NCI-H2081 treated with DMSO at 0.1 percent for 48 hours (cell line): ENCODE measurements around the gene TTC39A.

ENCODE experiments used
- DNase-seq: peaks from one replicate; lab custom pipeline; 2025; lab: John Stamatoyannopoulos, UW

TTC39A gene

DNA sequence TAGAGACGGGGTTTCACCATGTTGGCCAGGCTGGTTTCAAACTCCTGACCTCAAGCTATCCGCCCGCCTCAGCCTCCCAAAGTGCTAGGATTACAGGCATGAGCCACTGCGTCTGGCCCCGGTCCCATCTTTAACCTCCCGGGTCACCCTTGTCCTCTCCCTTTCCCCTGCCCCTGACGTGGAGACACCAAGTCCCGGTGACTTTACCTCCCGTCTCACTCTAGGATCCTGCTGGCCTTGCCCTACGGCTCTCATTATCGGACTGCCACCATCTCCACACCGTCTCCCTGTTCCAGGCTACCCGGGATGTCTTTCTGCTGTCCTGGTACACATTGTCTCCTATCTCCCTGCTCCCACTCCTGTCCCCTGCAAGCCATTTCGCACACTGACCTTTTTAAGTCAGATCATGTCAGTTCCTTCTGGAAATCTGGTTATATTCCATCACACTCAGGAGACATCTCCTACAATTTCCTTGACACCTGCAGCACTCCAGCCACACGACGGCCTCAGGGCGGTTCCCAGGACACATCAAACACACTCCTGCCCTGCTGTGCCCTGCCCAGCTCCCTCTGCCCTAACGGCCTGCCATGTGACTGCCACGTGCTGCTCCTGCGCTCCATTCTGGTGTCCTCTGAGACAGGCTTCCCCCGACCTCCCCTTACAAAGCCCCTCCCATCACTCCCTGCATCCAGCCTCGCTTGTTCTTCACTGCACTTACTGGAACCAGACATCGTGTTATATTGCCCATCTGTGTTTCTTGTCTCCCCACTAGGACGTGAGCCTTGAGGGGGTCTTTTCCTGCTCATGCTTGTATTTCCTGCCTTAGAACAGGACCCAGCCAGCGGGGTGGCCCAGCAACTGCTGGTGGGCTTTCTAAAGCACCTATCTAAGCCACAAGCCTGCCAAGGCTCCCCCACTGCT, 32.7 kb downstream of the TTC39A start:
- DNase-seq, result no peak

DNA sequence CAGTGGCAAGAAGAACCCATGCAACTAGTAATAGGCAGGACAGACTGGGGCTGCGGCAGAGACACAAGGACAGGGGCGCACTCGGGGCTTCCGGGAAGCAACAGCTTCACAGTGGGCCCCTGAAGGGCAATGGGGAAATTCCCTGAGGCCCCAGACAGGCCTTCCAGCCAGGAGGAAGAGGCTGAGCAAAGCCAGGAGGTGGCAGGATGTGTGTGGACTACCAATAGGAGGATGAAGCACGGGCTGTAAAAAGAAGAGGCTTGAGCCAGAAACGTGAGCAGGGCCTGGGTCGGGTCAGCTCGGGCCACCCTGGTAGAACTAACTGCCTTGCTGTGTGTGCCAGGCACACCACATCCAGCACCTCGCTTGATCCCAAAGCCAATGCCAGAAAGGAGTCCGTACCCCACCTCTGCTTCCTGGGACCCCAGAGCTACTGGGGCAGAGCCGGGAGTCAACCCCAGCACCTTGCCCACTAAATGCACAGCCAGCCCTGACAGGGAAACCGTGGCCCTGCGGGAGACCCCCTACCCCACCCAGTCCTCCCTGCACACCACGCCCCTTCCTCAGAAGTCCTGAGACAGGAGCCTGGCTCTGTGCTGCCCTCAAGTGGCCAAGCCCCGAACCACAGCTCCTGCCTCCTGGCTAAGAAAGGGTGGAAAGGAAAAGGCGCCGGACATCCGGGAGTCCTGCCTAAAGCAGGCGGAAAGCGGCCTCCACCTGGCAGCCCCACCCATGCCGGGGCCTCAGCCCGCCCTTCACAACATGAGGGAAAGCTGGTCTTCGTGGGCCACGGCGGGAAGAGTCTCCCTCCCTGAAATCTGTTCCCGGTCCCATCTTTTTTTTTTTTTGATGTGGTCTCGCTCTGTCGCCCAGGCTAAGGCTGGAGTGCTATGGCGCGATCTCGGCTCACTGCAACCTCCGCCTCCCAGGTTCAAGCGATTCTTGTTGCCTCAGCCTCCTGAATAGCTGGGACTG, 33.7 kb downstream of the TTC39A start:
- DNase-seq, result peak; percentile 54

DNA sequence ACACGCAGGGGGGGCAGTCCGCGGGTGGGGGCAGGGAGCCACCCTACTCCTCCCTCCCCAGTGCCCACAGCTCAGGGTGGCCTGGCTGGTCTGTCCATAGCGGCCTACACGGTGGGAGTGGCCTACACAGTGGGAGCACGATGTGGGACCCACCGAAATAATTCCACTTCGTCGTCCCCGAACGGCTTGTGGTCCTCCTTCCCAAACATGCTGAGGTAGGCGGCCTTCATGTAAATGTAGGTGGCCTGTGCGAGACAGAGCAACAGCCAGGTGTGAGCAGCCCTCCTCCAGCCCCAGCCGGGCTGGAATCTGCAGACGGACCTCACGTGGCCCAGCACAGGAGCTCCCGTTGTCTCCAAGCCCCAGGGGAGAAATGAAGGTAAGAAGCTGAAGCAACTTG, 34.4 kb downstream of the TTC39A start:
- DNase-seq, result no peak

GRCh38 chr1:51294566-51295184, 35.7 kb downstream of the TTC39A start:
- no peak for DNase-seq

GRCh38 chr1:51293898-51294515, 36.4 kb downstream of the TTC39A start:
- DNase-seq, result no peak

DNA sequence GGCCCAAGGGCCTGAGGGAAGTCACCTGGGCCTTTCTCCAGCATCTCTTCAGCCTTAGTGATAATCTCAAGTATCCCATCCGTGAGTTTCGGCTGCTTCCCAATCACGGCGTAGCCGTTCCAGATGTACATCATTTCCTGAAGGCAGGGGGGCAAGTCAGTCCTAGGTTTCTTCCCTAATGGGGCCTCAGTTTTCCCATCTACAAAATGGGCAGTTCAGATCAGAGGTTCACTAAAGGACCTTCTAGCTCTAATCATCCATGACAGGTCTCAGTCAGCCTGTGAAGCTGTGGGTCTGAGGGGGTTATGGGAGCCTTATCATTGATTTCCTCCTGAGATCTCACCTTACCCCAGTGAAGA, 39.9 kb downstream of the TTC39A start:
- DNase-seq, result no peak

GRCh38 chr1:51289676-51290488, 40.5 kb downstream of the TTC39A start:
- DNase-seq, result no peak

DNA sequence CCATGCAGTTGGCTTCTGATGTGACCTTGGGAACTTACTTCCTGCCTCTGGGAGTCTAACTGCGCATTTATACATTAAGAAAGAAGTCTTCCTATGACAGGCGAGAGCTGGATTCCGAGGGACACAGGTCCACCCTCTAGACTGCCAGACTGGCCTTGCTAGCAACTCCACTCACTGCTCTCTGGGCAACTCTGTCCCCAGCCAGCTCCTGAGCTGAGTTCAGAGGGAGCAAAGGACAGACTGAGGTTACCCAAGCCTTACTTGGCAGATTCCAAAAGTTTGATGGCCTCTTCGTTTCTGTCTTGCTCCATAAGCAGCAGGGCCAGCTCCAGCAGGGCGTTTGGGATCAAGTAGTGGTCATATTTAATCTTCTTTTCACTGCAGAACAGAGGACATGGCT, 41.8 kb downstream of the TTC39A start:
- DNase-seq, result no peak

DNA sequence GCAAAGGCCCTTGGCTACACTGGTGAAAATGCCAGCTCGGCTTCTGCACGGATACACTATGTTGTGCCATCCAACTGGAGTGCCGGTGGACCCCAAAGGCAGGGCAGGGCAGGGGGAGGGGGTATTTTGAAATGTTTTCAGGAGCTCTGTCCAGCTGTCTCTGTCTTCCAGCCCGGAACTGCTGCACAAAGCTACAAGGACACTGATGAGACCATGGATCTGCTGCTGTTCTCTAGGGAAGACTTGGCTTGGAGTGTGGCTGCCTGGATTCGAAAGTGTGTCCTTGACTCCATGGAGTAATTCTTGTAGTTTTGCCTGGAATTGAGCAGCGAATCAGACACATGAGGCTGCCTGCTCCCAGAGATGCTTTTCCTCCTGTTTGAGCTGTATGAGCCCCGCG, 42.4 kb downstream of the TTC39A start:
- DNase-seq, result no peak

DNA sequence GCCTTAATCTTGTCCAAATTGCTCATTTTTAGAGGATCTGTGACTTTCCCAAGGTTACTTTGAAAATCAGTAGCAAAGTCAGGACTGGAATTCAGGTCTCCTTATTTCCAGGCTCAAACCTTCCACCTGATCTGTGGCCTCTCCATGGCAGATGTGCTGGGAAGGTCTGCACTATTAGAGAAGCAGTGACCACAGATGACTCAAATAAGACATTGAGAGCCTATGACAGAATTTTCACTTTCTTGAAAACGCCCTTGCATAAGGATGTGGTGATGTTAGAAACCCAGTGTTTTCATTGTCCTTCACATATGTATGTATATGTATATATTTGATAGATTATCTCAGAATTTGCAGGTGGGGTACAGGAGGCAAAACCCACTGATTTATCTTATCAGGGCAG, 45.3 kb downstream of the TTC39A start:
- DNase-seq, result no peak

DNA sequence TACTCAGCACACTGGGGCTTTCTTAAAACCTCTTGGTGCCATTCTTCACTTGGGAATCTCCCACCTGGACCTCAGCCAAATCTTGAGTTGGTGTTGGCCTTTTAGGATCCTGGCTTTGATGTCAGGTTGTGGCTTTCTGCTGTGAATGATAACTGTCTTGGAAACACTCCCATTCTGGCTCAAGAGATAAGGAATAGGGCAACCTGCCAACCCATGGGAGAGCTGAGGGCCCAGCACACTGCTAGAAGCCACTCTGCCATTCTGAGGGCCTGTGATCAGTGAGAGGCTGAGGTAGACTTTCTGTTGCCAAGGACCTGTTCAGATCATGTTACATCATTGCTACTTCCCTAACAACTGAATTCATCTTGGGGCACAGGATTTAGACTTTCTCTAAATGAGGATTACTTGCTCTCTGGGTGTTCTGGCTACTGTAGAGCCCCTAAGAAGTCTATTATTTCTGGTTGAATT, 45.8 kb downstream of the TTC39A start:
- DNase-seq, result no peak

- no peak for DNase-seq
Measured at GRCh38 chr1:51283979-51284378, 46.4 kb downstream of the TTC39A start.

DNA sequence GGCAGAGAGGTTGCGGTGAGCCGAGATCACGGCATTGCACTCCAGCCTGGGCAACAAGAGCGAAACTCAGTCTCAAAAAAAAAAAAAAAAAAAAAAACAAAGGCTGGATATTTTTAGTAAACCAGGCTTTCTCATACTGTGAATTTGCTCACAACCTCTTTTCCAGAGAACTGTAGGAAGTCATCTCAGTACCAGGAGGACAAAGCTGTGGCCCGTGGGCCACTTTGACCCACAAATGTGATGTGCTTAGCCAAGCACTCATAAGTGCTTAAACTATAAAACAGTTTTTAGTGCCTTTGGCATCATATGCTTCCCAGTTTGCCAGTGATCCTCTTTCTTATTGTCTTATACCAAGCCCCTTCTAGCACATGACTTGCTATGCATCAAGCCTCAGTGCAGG, 47.8 kb downstream of the TTC39A start:
- no peak for DNase-seq

DNA sequence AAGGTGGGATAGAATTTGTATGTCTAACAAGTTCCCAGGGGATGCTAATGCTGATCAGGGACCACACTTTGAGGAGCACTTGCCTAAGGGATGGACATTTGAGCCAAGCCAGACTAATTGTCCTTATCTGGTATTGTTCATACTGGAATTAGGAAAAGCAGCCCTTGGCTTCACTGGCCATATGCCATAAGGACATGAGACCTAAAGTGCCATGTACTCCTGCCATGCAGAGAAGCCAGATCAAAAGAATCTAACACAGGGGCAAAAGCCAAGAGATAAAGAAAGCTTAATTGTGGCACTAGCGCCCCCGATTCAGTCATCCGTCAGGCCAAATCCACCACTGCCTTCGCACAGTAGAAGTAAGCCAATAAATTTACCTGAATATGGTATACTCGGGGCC, 48.6 kb downstream of the TTC39A start:
- DNase-seq, result no peak

GRCh38 chr1:51280321-51280978, 49.9 kb downstream of the TTC39A start:
- no peak for DNase-seq

- DNase-seq, result no peak
Measured at GRCh38 chr1:51276286-51276685, 54.1 kb downstream of the TTC39A start.

DNA sequence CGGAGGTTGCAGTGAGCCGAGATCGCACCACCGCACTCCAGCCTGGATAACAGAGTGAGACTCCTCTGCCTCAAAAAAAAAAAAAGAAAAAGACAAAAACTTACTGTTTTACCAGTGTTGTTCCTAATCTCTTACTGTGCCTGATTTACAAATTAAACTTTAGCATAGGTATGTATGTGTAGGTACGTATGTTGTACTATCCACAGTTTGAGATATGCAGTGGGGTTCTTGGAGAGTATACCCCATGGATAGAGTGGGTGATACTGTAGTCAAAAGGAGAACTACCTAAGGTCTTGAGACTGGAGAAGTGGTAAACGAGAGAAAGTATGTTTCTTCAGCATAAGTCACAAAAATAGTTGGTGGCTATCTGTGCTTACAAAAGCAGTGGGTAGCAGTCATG, 55.7 kb downstream of the TTC39A start:
- DNase-seq, result no peak

DNA sequence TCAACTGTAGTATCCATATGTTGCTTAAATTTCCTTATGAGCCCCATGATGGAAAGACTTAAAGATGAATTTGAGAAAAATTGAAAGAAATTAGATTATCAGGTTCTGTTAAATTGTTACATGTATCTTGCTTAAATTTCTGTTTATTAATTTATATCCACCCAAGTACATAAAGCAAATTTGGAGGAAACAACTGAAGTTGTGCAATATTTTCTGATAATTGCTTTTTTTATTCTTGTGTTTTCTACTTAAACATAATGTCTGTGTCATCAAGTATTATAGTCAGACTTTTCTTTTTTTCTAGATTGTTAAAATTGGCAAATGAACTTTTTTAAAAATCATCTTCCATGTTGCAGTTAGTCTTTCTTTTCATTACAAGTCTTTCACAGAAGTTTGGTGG, 57.4 kb downstream of the TTC39A start:
- DNase-seq, result no peak

DNA sequence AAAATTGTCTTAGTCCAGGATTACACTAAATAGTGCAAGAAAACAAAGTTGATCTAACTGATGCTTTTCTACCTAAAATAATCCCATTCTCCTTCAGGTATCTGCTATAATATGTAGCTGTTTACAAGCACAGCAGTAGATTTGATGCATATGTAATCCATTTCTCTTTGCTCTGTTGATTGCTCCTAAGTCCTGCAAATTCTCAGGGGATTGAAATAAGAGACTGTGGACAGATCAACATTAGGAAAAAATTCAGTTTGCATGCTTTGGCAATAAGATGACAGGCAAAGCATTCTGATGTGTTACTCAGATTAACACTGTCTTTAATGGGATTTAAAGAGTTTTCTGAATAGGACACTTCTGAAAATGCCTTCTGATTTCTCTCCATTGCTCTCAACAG, 59.6 kb downstream of the TTC39A start:
- DNase-seq, result no peak

- DNase-seq, result no peak
Measured at GRCh38 chr1:51268634-51269033, 61.7 kb downstream of the TTC39A start.

- DNase-seq, result no peak
Measured at GRCh38 chr1:51266791-51267190, 63.6 kb downstream of the TTC39A start.
